Activated CD4-positive, alpha-beta memory T cell treated with anti-CD3 and anti-CD28 coated beads for 36 hours (primary cell): ENCODE measurements around the gene HOXA3. TPM values are rescaled to one million over a fixed set of nuclear protein-coding genes. Genes with fewer than 3 reads are reported as not detected.

Experiments used
- CTCF ChIA-PET: fragments of 350-600 bp; sonication (Branson Sonifier 250); formaldehyde crosslinking; loops from one replicate; lab custom pipeline; 2021; ENCODE audit warnings: antibody characterized with exemption, inconsistent platforms; lab: Charles Lee
- POLR2A ChIA-PET: fragments of 350-600 bp; sonication (Branson Sonifier 250); formaldehyde crosslinking; loops from one replicate; lab custom pipeline; 2021; ENCODE audit warnings: antibody characterized with exemption; lab: Charles Lee
- DNase-seq: peaks from one replicate; pipeline ENCODE4 v3.0.0-alpha.2; 2020
- H3K27ac Mint-ChIP-seq: one replicate; pipeline ENCODE4 v1.8.0; 2021; ENCODE audit warnings: mixed read lengths
- H3K27me3 Mint-ChIP-seq: one replicate; pipeline ENCODE4 v1.8.0; 2021; ENCODE audit warnings: mixed read lengths
- H3K36me3 Mint-ChIP-seq: one replicate; pipeline ENCODE4 v1.8.0; 2021; ENCODE audit warnings: mixed read lengths
- H3K4me1 Mint-ChIP-seq: one replicate; pipeline ENCODE4 v1.8.0; 2021; ENCODE audit warnings: low read depth, mixed read lengths
- H3K4me3 Mint-ChIP-seq: one replicate; pipeline ENCODE4 v1.8.0; 2021; ENCODE audit warnings: mild to moderate bottlenecking, mixed read lengths
- H3K9me3 Mint-ChIP-seq: one replicate; pipeline ENCODE4 v1.8.0; 2021; ENCODE audit warnings: mixed read lengths
- intact Hi-C: fragments of 100-400 bp; cut with micrococcal nuclease; formaldehyde crosslinking; loops from one replicate; pipeline ENCODE4 v1.15.1; 2023
- total RNA-seq, 2 experiments: library from RNA; stranded (reverse); gene quantifications; one replicate each; pipeline ENCODE4 v1.2.3, GENCODE V29; 2021

The HOXA3 gene
- total RNA-seq, 2 experiments from 2014 or later: not detected

GRCh38 chr7:27168265-27168947, 16.0 kb upstream of the HOXA3 start:
- POLR2A ChIA-PET: no interaction called here
- no peak for DNase-seq
- Mint-ChIP-seq H3K36me3 (peaks cover 3% of the 10 kb centered on the region), H3K27me3 (peaks cover 75% of the 10 kb centered on the region), H3K4me3 (peak overlapping the region; percentile 20), H3K27ac (peak overlapping the region; percentile 51), H3K9me3 (no peaks in the 10 kb centered on the region), H3K4me1 (peaks cover 34% of the 10 kb centered on the region)
- intact Hi-C loops: loop anchor here (5.0 kb wide), 1 partner anchor 74 kb away; the partner anchor contains the start of gene EVX1
- CTCF ChIA-PET: interaction anchor here (0.5 to 1.7 kb wide), 7 partner anchors 9 to 1276 kb away, joined by 3 to 10 read pairs (median 3); no protein-coding TSS in a partner anchor

GRCh38 chr7:27167916-27168264, 15.5 kb upstream of the HOXA3 start:
- H3K4me1 Mint-ChIP-seq: peaks cover 34% of the 10 kb centered on the region
- CTCF ChIA-PET: interaction anchor here (0.9 to 1.7 kb wide), 5 partner anchors 8 to 1275 kb away, joined by 3 to 10 read pairs (median 3); no protein-coding TSS in a partner anchor
- POLR2A ChIA-PET: no interaction called here
- intact Hi-C loops: loop anchor here (2.0 to 5.0 kb wide), 2 partner anchors 31 to 74 kb away; partner anchors contain the start of gene EVX1
- H3K27me3 Mint-ChIP-seq: peaks cover 78% of the 10 kb centered on the region
- H3K4me3 Mint-ChIP-seq: no peak overlapping the region
- no peak overlapping the region for H3K27ac Mint-ChIP-seq
- no peaks in the 10 kb centered on the region for H3K9me3 Mint-ChIP-seq
- H3K36me3 Mint-ChIP-seq: peaks cover 3% of the 10 kb centered on the region
- DNase-seq: no peak

- Mint-ChIP-seq H3K9me3 (no peaks in the 10 kb centered on the region), H3K27ac (peak overlapping the region; percentile 16), H3K4me1 (peaks cover 27% of the 10 kb centered on the region), H3K36me3 (peaks cover 3% of the 10 kb centered on the region), H3K27me3 (peaks cover 79% of the 10 kb centered on the region), H3K4me3 (peak overlapping the region; percentile 47)
- DNase-seq: no peak
- CTCF ChIA-PET: interaction anchor here (0.9 to 6.5 kb wide), 4 partner anchors 12 to 19 kb away, joined by 3 to 72 read pairs (median 14); partner anchors contain the start of gene HOXA3
- POLR2A ChIA-PET: no interaction called here
- intact Hi-C loops: loop anchor here (1.0 to 5.0 kb wide), 3 partner anchors 17 to 75 kb away; partner anchors contain the start of gene EVX1
Measured at GRCh38 chr7:27166531-27167505, 14.4 kb upstream of the HOXA3 start.

GRCh38 chr7:27165996-27166530, 13.7 kb upstream of the HOXA3 start:
- peaks cover 2% of the 10 kb centered on the region for H3K36me3 Mint-ChIP-seq
- peaks cover 25% of the 10 kb centered on the region for H3K4me1 Mint-ChIP-seq
- ChIA-PET CTCF (interaction anchor here (0.7 to 6.5 kb wide), 4 partner anchors 13 to 478 kb away, joined by 3 to 72 read pairs (median 14); partner anchors contain the start of gene HOXA3), POLR2A (no interaction called here)
- peak overlapping the region; percentile 34 for H3K4me3 Mint-ChIP-seq
- peaks cover 75% of the 10 kb centered on the region for H3K27me3 Mint-ChIP-seq
- peak overlapping the region; percentile 66 for H3K27ac Mint-ChIP-seq
- intact Hi-C loops: loop anchor here (1.0 to 5.0 kb wide), 4 partner anchors 15 to 76 kb away; partner anchors contain the start of gene EVX1
- H3K9me3 Mint-ChIP-seq: no peaks in the 10 kb centered on the region
- no peak for DNase-seq

GRCh38 chr7:27165089-27165995, 13.0 kb upstream of the HOXA3 start, which contains the start of gene HOXA9:
TSS of gene HOXA9 (minus strand) at chr7:27165537. CDS start at chr7:27165457, 80 bp downstream.
- peak within 1 kb of the TSS; percentile 34 for H3K4me3 Mint-ChIP-seq

GRCh38 chr7:27164367-27165088, 12.1 kb upstream of the HOXA3 start:
- Mint-ChIP-seq H3K4me1 (peaks cover 26% of the 10 kb centered on the region), H3K27me3 (peaks cover 77% of the 10 kb centered on the region), H3K36me3 (peaks cover 2% of the 10 kb centered on the region), H3K27ac (peak overlapping the region; percentile 51), H3K9me3 (no peaks in the 10 kb centered on the region), H3K4me3 (peak overlapping the region; percentile 20)
- no peak for DNase-seq
- intact Hi-C loops: loop anchor here (2.0 to 5.0 kb wide), 5 partner anchors 14 to 1302 kb away; partner anchors contain the start of genes EVX1 and HOXA1
- ChIA-PET CTCF (interaction anchor here (2.0 to 6.5 kb wide), 3 partner anchors 14 to 31 kb away, joined by 5 to 72 read pairs (median 22); partner anchors contain the start of gene HOXA3), POLR2A (no interaction called here)

More at GRCh38 chr7:27165089-27165995, 13.0 kb upstream of the HOXA3 start, which contains the start of gene HOXA9:
- Mint-ChIP-seq H3K4me1 (peaks cover 28% of the 10 kb centered on the region), H3K9me3 (no peaks in the 10 kb centered on the region), H3K36me3 (peaks cover 2% of the 10 kb centered on the region), H3K27me3 (peaks cover 73% of the 10 kb centered on the region), H3K27ac (peak within 1 kb of the TSS; percentile 66)
- ChIA-PET CTCF (interaction anchor here (0.7 to 6.5 kb wide), 4 partner anchors 14 to 478 kb away, joined by 3 to 72 read pairs (median 14); partner anchors contain the start of gene HOXA3), POLR2A (no interaction called here)
- no peak for DNase-seq
- intact Hi-C loops: loop anchor here (2.0 to 5.0 kb wide), 2 partner anchors 15 to 77 kb away; partner anchors contain the start of gene EVX1

GRCh38 chr7:27164045-27164366, 11.6 kb upstream of the HOXA3 start:
- peaks cover 2% of the 10 kb centered on the region for H3K36me3 Mint-ChIP-seq
- POLR2A ChIA-PET: no interaction called here
- H3K27me3 Mint-ChIP-seq: peaks cover 80% of the 10 kb centered on the region
- H3K4me1 Mint-ChIP-seq: peaks cover 25% of the 10 kb centered on the region
- intact Hi-C loops: loop anchor here (2.0 to 5.0 kb wide), 4 partner anchors 13 to 1302 kb away; partner anchors contain the start of gene HOXA1
- no peaks in the 10 kb centered on the region for H3K9me3 Mint-ChIP-seq
- no peak for DNase-seq
- H3K27ac Mint-ChIP-seq: peak overlapping the region; percentile 21
- CTCF ChIA-PET: interaction anchor here (2.0 to 6.5 kb wide), 3 partner anchors 14 to 32 kb away, joined by 5 to 72 read pairs (median 22); partner anchors contain the start of gene HOXA3
- no peak overlapping the region for H3K4me3 Mint-ChIP-seq

GRCh38 chr7:27163288-27164044, 11.1 kb upstream of the HOXA3 start:
- Mint-ChIP-seq H3K27ac (no peak overlapping the region), H3K4me1 (peaks cover 24% of the 10 kb centered on the region), H3K4me3 (no peak overlapping the region), H3K27me3 (peaks cover 80% of the 10 kb centered on the region), H3K9me3 (no peaks in the 10 kb centered on the region), H3K36me3 (no peaks in the 10 kb centered on the region)
- ChIA-PET CTCF (interaction anchor here (1.2 to 6.5 kb wide), 4 partner anchors 13 to 1271 kb away, joined by 4 to 72 read pairs (median 14); partner anchors contain the start of gene HOXA3), POLR2A (no interaction called here)
- no peak for DNase-seq
- intact Hi-C loops: loop anchor here (2.0 to 5.0 kb wide), 4 partner anchors 13 to 1301 kb away; partner anchors contain the start of gene HOXA1

- H3K27me3 Mint-ChIP-seq: peaks cover 80% of the 10 kb centered on the region
- H3K36me3 Mint-ChIP-seq: peaks cover under 1% of the 10 kb centered on the region
- POLR2A ChIA-PET: no interaction called here
- no peak overlapping the region for H3K27ac Mint-ChIP-seq
- no peaks in the 10 kb centered on the region for H3K9me3 Mint-ChIP-seq
- intact Hi-C loops: loop anchor here (5.0 kb wide), 3 partner anchors 65 to 1300 kb away; partner anchors contain the start of gene HOXA1
- no peak for DNase-seq
- CTCF ChIA-PET: interaction anchor here (0.9 to 6.5 kb wide), 8 partner anchors 12 to 1270 kb away, joined by 4 to 72 read pairs (median 10); partner anchors contain the start of genes HOXA1 and HOXA3
- peaks cover 24% of the 10 kb centered on the region for H3K4me1 Mint-ChIP-seq
- H3K4me3 Mint-ChIP-seq: no peak overlapping the region
Measured at GRCh38 chr7:27162561-27163287, 10.3 kb upstream of the HOXA3 start.
